Activated CD8-positive, alpha-beta memory T cell treated with anti-CD3 and anti-CD28 coated beads, Interleukin-2, amount 50 U/mL, for 48 hours (primary cell): ENCODE measurements around the gene CD84.
A peak's percentile ranks its signal among the peaks of the same experiment; 100 is the strongest.
"Not testable (repeated sequence)": the region's sequence is repeated elsewhere in the genome, so short reads cannot be mapped to it uniquely, and the experiment has no call there.

Experiments used
- DNase-seq: peaks from one replicate; pipeline ENCODE4 v3.0.0-alpha.2; 2020

Gene CD84

GRCh38 chr1:160567858-160568682, 11.2 kb downstream of the CD84 start:
- peak; percentile 73 for DNase-seq

- no peak for DNase-seq
Measured at GRCh38 chr1:160567341-160567740, 12.0 kb downstream of the CD84 start.

GRCh38 chr1:160565564-160565963, 13.7 kb downstream of the CD84 start:
- no peak for DNase-seq

- DNase-seq, result not testable (repeated sequence)
Measured at GRCh38 chr1:160563230-160563629, 16.1 kb downstream of the CD84 start.

- DNase-seq, result not testable (repeated sequence)
Measured at GRCh38 chr1:160562745-160563144, 16.6 kb downstream of the CD84 start.

- DNase-seq, result no peak
Measured at GRCh38 chr1:160560806-160561205, 18.5 kb downstream of the CD84 start.

GRCh38 chr1:160560045-160560705, 19.1 kb downstream of the CD84 start:
- DNase-seq, result no peak

GRCh38 chr1:160559437-160559836, 19.9 kb downstream of the CD84 start:
- not testable (repeated sequence) for DNase-seq

- DNase-seq, result no peak
Measured at GRCh38 chr1:160558660-160559380, 20.5 kb downstream of the CD84 start.

GRCh38 chr1:160553778-160554177, 25.5 kb downstream of the CD84 start:
- DNase-seq, result no peak

GRCh38 chr1:160552425-160552824, 26.9 kb downstream of the CD84 start:
- no peak for DNase-seq

GRCh38 chr1:160550572-160551034, 28.7 kb downstream of the CD84 start:
- DNase-seq, result peak; percentile 84

GRCh38 chr1:160549665-160550006, 29.7 kb downstream of the CD84 start:
- no peak for DNase-seq

- no peak for DNase-seq
Measured at GRCh38 chr1:160548960-160549664, 30.2 kb downstream of the CD84 start.

- DNase-seq, result no peak
Measured at GRCh38 chr1:160548183-160548582, 31.1 kb downstream of the CD84 start.

- no peak for DNase-seq
Measured at GRCh38 chr1:160547422-160547821, 31.9 kb downstream of the CD84 start.

- DNase-seq, result no peak
Measured at GRCh38 chr1:160546942-160547341, 32.4 kb downstream of the CD84 start.

GRCh38 chr1:160544647-160545046, 34.6 kb downstream of the CD84 start:
- no peak for DNase-seq

- DNase-seq, result no peak
Measured at GRCh38 chr1:160542303-160542945, 36.9 kb downstream of the CD84 start.

GRCh38 chr1:160541622-160542302, 37.5 kb downstream of the CD84 start:
- DNase-seq, result no peak

- DNase-seq, result no peak
Measured at GRCh38 chr1:160540859-160541233, 38.5 kb downstream of the CD84 start.
